Osteoblast (primary cell): ENCODE results near the gene WDR36. TPM values are rescaled to one million over a fixed set of nuclear protein-coding genes. Genes with fewer than 3 reads are reported as not detected.

Experiments
- DNase-seq: peaks from one replicate; pipeline ENCODE4 v3.0.0; 2011; ENCODE audit warnings: low spot score, mixed read lengths; ENCODE audit not compliant: insufficient read length; ENCODE audit errors: missing footprints
- H2AFZ ChIP-seq: 2 replicates; pipeline ENCODE4 v1.6.0; 2011; ENCODE audit warnings: mild to moderate bottlenecking, low read length
- H3K27ac ChIP-seq: 2 replicates; pipeline ENCODE4 v1.5.1; 2011; ENCODE audit warnings: mild to moderate bottlenecking, low read depth, low read length, moderate library complexity
- H3K27me3 ChIP-seq: 2 replicates; pipeline ENCODE4 v1.6.0; 2012; ENCODE audit warnings: mild to moderate bottlenecking, control low read depth, inconsistent platforms, low read length, moderate library complexity; ENCODE audit not compliant: insufficient read depth
- H3K36me3 ChIP-seq: 2 replicates; pipeline ENCODE4 v1.5.1; 2011; ENCODE audit warnings: mild to moderate bottlenecking, low read length, control low read depth, moderate library complexity; ENCODE audit not compliant: insufficient read depth
- H3K4me1 ChIP-seq: 2 replicates; pipeline ENCODE4 v1.5.1; 2011; ENCODE audit warnings: mild to moderate bottlenecking, low read length, control low read depth, moderate library complexity; ENCODE audit not compliant: insufficient read depth
- H3K4me2 ChIP-seq: 2 replicates; pipeline ENCODE4 v1.6.0; 2011; ENCODE audit warnings: mild to moderate bottlenecking, low read length; ENCODE audit not compliant: insufficient read depth
- H3K4me3 ChIP-seq: fragments of 200-600 bp; sonication (generic); 3 replicates; pipeline ENCODE4 v1.5.1; 2012; ENCODE audit warnings: mild to moderate bottlenecking, low read length, inconsistent platforms; ENCODE audit not compliant: insufficient read depth
- H3K79me2 ChIP-seq: 2 replicates; pipeline ENCODE4 v1.6.0; 2012; ENCODE audit warnings: mild to moderate bottlenecking, low read length, control low read depth, inconsistent platforms; ENCODE audit not compliant: insufficient read depth
- H3K9me3 ChIP-seq: 2 replicates; pipeline ENCODE4 v1.5.1; 2011; ENCODE audit warnings: low read depth, low read length, control low read depth
- H4K20me1 ChIP-seq: 2 replicates; pipeline ENCODE4 v1.6.0; 2012; ENCODE audit warnings: mild to moderate bottlenecking, low read length, control low read depth; ENCODE audit not compliant: insufficient read depth
- total RNA-seq: library from RNA; depleted of rRNA; stranded (reverse); fragments of >200 nt; gene quantifications from 2 replicates; pipeline ENCODE4 v1.2.3, GENCODE V29; 2012
- TF ChIP-seq, protein P1 (sequence below): IDR thresholded peaks from 2 replicates; pipeline ENCODE4 v1.5.1; 2011; ENCODE audit warnings: mild to moderate bottlenecking, low read depth, low read length, moderate library complexity; ENCODE audit errors: extremely low read depth

WDR36 gene
- total RNA-seq, 1 donor, result 44.5 TPM

DNA sequence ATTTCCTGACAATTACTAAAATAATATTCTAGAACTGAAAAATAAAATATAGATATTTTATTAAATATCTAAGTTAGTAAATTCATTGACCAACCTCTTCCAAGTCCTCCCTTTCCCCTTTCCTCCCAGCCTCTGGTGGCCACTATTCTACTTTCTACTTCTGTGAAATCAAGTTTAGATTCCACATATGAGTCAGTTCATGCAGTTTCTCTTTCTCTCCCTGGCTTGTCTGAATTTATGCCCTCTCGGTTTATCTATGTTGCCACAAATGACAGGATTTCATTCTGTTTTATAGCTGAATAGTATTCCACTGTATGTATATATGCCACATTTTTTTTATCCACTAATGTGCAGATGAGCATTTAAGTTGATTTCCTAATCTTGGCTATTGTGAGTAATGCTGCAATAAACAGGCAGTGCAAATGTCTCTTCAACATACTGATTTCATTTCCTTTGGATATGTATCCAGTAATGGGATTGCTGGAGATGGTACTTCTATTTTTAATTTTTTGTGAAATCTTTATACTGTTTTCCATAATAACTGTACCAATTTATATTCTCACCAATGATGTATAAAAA, 52.3 kb downstream of the WDR36 start:
- DNase-seq, result peak; percentile 29
- TF ChIP-seq, protein P1, sequence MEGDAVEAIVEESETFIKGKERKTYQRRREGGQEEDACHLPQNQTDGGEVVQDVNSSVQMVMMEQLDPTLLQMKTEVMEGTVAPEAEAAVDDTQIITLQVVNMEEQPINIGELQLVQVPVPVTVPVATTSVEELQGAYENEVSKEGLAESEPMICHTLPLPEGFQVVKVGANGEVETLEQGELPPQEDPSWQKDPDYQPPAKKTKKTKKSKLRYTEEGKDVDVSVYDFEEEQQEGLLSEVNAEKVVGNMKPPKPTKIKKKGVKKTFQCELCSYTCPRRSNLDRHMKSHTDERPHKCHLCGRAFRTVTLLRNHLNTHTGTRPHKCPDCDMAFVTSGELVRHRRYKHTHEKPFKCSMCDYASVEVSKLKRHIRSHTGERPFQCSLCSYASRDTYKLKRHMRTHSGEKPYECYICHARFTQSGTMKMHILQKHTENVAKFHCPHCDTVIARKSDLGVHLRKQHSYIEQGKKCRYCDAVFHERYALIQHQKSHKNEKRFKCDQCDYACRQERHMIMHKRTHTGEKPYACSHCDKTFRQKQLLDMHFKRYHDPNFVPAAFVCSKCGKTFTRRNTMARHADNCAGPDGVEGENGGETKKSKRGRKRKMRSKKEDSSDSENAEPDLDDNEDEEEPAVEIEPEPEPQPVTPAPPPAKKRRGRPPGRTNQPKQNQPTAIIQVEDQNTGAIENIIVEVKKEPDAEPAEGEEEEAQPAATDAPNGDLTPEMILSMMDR, result no peak
- H3K27me3 ChIP-seq, result no peaks in the 10 kb centered on the region
- no peaks in the 10 kb centered on the region for H3K79me2 ChIP-seq
- H2AFZ ChIP-seq, result no peak overlapping the region
- no peaks in the 10 kb centered on the region for H3K9me3 ChIP-seq
- H3K4me2 ChIP-seq, result peak overlapping the region; percentile 70
- H4K20me1 ChIP-seq, result no peaks in the 10 kb centered on the region
- H3K4me1 ChIP-seq, result peaks cover 17% of the 10 kb centered on the region
- H3K4me3 ChIP-seq, result peak overlapping the region; percentile 52
- H3K36me3 ChIP-seq, result no peaks in the 10 kb centered on the region
- peak overlapping the region; percentile 4 for H3K27ac ChIP-seq

DNA sequence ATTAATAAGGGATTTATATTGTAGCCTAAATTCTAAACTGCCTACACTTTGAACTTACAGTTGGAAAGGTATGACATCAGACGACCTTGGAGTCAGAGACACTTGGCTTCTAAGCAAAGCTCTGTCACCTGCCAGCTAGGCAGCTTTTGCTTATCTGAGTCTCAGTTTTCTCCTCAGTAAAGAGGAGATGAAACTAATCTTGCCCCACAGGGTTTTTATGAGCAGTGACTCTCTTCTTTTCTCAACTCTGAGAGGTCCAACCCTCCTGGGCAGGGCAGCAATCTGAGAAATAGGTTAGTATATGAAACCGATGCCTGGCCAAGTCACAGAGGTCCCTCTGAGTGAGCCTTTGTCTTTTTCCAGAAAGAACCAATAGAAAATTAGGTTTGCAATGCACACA, 53.9 kb downstream of the WDR36 start:
- H2AFZ ChIP-seq, result no peak overlapping the region
- H3K27me3 ChIP-seq, result no peaks in the 10 kb centered on the region
- H3K36me3 ChIP-seq, result no peaks in the 10 kb centered on the region
- no peaks in the 10 kb centered on the region for H4K20me1 ChIP-seq
- DNase-seq, result no peak
- no peaks in the 10 kb centered on the region for H3K79me2 ChIP-seq
- no peak overlapping the region for H3K4me2 ChIP-seq
- no peak overlapping the region for H3K4me3 ChIP-seq
- H3K27ac ChIP-seq, result no peak overlapping the region
- H3K4me1 ChIP-seq, result peaks cover 17% of the 10 kb centered on the region
- no peaks in the 10 kb centered on the region for H3K9me3 ChIP-seq
- TF ChIP-seq, protein P1, result no peak

DNA sequence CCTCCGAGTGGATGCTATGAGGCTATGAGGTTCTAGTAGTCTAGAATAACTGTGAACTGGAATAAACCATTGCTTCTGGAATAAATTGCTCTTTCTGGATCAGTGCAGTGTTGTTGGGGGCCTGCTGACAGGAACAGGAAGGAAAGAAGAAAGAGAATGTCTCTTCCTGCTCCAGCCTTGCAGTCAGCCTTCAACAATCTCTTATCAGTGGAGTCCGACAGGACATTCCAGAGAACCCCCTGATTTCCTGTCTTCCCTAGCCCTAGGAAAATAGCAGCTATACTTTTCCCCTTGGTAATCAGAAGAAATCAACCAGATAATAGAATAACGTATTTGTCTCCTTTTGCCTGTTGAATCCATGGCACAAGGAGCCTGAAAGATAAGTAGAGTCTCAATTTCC, 55.4 kb downstream of the WDR36 start:
- H3K79me2 ChIP-seq, result no peaks in the 10 kb centered on the region
- no peak for DNase-seq
- no peak overlapping the region for H3K4me3 ChIP-seq
- TF ChIP-seq, protein P1, result no peak
- H3K36me3 ChIP-seq, result no peaks in the 10 kb centered on the region
- H3K27me3 ChIP-seq, result no peaks in the 10 kb centered on the region
- no peak overlapping the region for H3K27ac ChIP-seq
- no peak overlapping the region for H3K4me2 ChIP-seq
- H4K20me1 ChIP-seq, result no peaks in the 10 kb centered on the region
- no peak overlapping the region for H2AFZ ChIP-seq
- H3K4me1 ChIP-seq, result peaks cover 17% of the 10 kb centered on the region
- no peaks in the 10 kb centered on the region for H3K9me3 ChIP-seq

DNA sequence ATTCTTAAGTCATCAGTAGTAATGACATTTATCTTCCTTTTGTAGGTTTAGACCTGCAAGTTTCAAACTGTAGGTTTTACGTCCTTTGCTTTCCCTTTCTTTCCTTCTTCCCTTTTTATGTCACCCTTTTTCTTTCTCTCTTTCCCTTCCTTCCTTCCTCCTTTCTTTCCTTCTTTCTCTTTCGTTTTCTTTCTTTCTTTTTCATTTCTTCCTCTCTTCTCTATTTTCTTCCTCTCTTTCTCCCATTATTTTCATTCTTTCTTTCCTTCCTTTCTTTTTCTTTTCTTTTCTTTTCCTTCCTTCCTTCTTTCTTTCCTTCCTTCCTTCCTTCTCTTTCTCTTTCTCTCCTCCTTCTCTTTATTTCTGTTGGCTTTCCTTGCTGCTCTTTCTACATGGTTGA, 59.9 kb downstream of the WDR36 start:
- TF ChIP-seq, protein P1, result no peak
- no peaks in the 10 kb centered on the region for H4K20me1 ChIP-seq
- no peak overlapping the region for H2AFZ ChIP-seq
- H3K4me2 ChIP-seq, result no peak overlapping the region
- H3K4me1 ChIP-seq, result no peaks in the 10 kb centered on the region
- H3K9me3 ChIP-seq, result no peaks in the 10 kb centered on the region
- H3K27me3 ChIP-seq, result no peaks in the 10 kb centered on the region
- no peaks in the 10 kb centered on the region for H3K36me3 ChIP-seq
- no peaks in the 10 kb centered on the region for H3K79me2 ChIP-seq
- H3K4me3 ChIP-seq, result no peak overlapping the region
- DNase-seq, result no peak
- H3K27ac ChIP-seq, result no peak overlapping the region
